LHCN-M2 (cell line): ENCODE data around the gene IGF2BP2. TPM values are rescaled to one million over a fixed set of nuclear protein-coding genes. Genes with fewer than 3 reads are reported as not detected.

Experiments used
- total RNA-seq: library from RNA; depleted of rRNA; stranded (reverse); fragments of >200 nt; gene quantifications from 2 replicates; pipeline ENCODE4 v1.2.3, GENCODE V29; 2014; rRNA removed

Gene IGF2BP2
- total RNA-seq, 1 experiment from 2014 or later: 104 TPM

Other genes starting within 250 kb of the IGF2BP2 start
- gene SENP2, start 238.7 kb downstream of the IGF2BP2 start, total RNA-seq: 28.4 and 28.5 TPM in 2 replicates
- 257 and 361 TPM in 2 replicates for gene TRA2B, start 113.0 kb upstream of the IGF2BP2 start, total RNA-seq